Measurements from ENCODE around the gene SMPD3.

DNA sequence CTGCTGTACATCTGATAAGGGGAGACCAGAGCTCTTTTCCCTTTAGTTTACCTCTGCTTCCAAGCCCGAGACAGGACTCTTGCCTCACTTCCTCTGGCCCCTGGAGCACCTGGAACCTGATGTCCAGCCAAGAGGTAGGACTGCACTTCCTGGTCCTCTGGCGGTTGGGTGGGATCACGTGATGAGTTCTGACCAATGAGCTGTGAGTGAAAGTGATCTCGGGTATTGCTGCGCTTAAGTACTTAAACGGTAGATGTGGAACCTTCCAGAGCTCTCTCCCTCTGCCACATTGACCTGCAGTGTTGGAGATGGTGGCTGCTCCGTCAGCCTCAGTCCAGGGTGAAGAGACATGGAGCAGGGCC, 67.0 kb downstream of the SMPD3 start:
- TF ChIP-seq, protein P1, sequence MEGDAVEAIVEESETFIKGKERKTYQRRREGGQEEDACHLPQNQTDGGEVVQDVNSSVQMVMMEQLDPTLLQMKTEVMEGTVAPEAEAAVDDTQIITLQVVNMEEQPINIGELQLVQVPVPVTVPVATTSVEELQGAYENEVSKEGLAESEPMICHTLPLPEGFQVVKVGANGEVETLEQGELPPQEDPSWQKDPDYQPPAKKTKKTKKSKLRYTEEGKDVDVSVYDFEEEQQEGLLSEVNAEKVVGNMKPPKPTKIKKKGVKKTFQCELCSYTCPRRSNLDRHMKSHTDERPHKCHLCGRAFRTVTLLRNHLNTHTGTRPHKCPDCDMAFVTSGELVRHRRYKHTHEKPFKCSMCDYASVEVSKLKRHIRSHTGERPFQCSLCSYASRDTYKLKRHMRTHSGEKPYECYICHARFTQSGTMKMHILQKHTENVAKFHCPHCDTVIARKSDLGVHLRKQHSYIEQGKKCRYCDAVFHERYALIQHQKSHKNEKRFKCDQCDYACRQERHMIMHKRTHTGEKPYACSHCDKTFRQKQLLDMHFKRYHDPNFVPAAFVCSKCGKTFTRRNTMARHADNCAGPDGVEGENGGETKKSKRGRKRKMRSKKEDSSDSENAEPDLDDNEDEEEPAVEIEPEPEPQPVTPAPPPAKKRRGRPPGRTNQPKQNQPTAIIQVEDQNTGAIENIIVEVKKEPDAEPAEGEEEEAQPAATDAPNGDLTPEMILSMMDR (conservative IDR thresholded peaks at IDR 0.05; ENCODE audit: low read depth, low read length) = no peak
- no peak for TF ChIP-seq EZH2 (IDR thresholded peaks at IDR 0.05; ENCODE audit: borderline replicate concordance, low read depth, low read length, poor library complexity, severe bottlenecking)
